Measurements from ENCODE around the gene CORIN. TPM values are rescaled to one million over a fixed set of nuclear protein-coding genes. Genes with fewer than 3 reads are reported as not detected.

CORIN gene
- polyA plus RNA-seq, 1 donor from 2014 or later = 0.25 TPM

GRCh38 chr4:47752214-47752613 is 85.7 kb downstream of the CORIN start:
- no peak overlapping the region for H3K4me2 ChIP-seq (ENCODE audit: low read length)

GRCh38 chr4:47750788-47751187 is 87.1 kb downstream of the CORIN start:
- Histone ChIP-seq H2AFZ (ENCODE audit: low read depth, low read length) (no peak overlapping the region), H3K4me3 (ENCODE audit: low read length) (no peak overlapping the region), H3K79me2 (replicated peaks; ENCODE audit: insufficient read depth, low read length) (no peaks in the 10 kb centered on the region), H4K20me1 (ENCODE audit: insufficient read depth) (no peaks in the 10 kb centered on the region), H3K27me3 (ENCODE audit: insufficient read depth, low read depth, low read length) (no peaks in the 10 kb centered on the region), H3K27ac (ENCODE audit: low read length) (no peak overlapping the region), H3K36me3 (ENCODE audit: insufficient read depth, low read length) (no peaks in the 10 kb centered on the region), H3F3A (ENCODE audit: insufficient read depth, low read length, poor library complexity, severe bottlenecking) (no peaks in the 10 kb centered on the region), H3K4me2 (ENCODE audit: low read length) (no peak overlapping the region), H3K9ac (ENCODE audit: low read length) (no peak overlapping the region), H3K9me2 (ENCODE audit: insufficient read depth, low read length) (no peaks in the 10 kb centered on the region), H3K9me3 (ENCODE audit: low read length) (no peaks in the 10 kb centered on the region)
- no peak for TF ChIP-seq EP300 (conservative IDR thresholded peaks at IDR 0.05; ENCODE audit: poor library complexity, severe bottlenecking)
- no peak for TF ChIP-seq MXI1 (conservative IDR thresholded peaks at IDR 0.05; ENCODE audit: poor library complexity, severe bottlenecking)
- TF ChIP-seq RAD21 (conservative IDR thresholded peaks at IDR 0.05) = no peak
- no peak for TF ChIP-seq TAF1 (IDR thresholded peaks at IDR 0.05; ENCODE audit: low read depth)
- TF ChIP-seq CTCF (IDR thresholded peaks at IDR 0.05; ENCODE audit: poor library complexity, severe bottlenecking) = no peak

More at GRCh38 chr4:47752214-47752613, 85.7 kb downstream of the CORIN start:
- Histone ChIP-seq H3F3A (ENCODE audit: insufficient read depth, low read length, poor library complexity, severe bottlenecking) (no peaks in the 10 kb centered on the region), H3K9me2 (ENCODE audit: insufficient read depth, low read length) (no peaks in the 10 kb centered on the region), H2AFZ (ENCODE audit: low read depth, low read length) (no peak overlapping the region), H3K9ac (ENCODE audit: low read length) (no peak overlapping the region), H3K9me3 (ENCODE audit: low read length) (no peaks in the 10 kb centered on the region), H3K27ac (ENCODE audit: low read length) (no peak overlapping the region), H3K36me3 (ENCODE audit: insufficient read depth, low read length) (no peaks in the 10 kb centered on the region), H4K20me1 (ENCODE audit: insufficient read depth) (no peaks in the 10 kb centered on the region), H3K79me2 (replicated peaks; ENCODE audit: insufficient read depth, low read length) (no peaks in the 10 kb centered on the region), H3K4me3 (ENCODE audit: low read length) (no peak overlapping the region), H3K27me3 (ENCODE audit: insufficient read depth, low read depth, low read length) (no peaks in the 10 kb centered on the region)
- no peak for TF ChIP-seq EZH2 (IDR thresholded peaks at IDR 0.05; ENCODE audit: borderline replicate concordance, insufficient read depth, low read length, poor library complexity, severe bottlenecking)
- no peak for TF ChIP-seq MXI1 (conservative IDR thresholded peaks at IDR 0.05; ENCODE audit: poor library complexity, severe bottlenecking)
- no peak for TF ChIP-seq SMC3 (conservative IDR thresholded peaks at IDR 0.05; ENCODE audit: poor library complexity)
- no peak for TF ChIP-seq RAD21 (conservative IDR thresholded peaks at IDR 0.05)
- no peak for TF ChIP-seq REST (IDR thresholded peaks at IDR 0.05; ENCODE audit: borderline replicate concordance)
- TF ChIP-seq CTCF (IDR thresholded peaks at IDR 0.05; ENCODE audit: poor library complexity, severe bottlenecking) = no peak
- TF ChIP-seq EP300 (conservative IDR thresholded peaks at IDR 0.05; ENCODE audit: poor library complexity, severe bottlenecking) = no peak
- no peak for TF ChIP-seq POLR2AphosphoS5 (IDR thresholded peaks at IDR 0.05)
